Measurements from ENCODE around the gene RPA3. TPM values are rescaled to one million over a fixed set of nuclear protein-coding genes. Genes with fewer than 3 reads are reported as not detected.

Gene RPA3
- total and polyA plus RNA-seq, 2 donors from 2014 or later: 33.7 to 59.4 TPM

GRCh38 chr7:7750571-7751242, 32.3 kb upstream of the RPA3 start:
- Histone ChIP-seq H3K27me3 (ENCODE audit: control insufficient read depth, insufficient read depth, low read length) (no peaks in the 10 kb centered on the region), H3K9me3 (ENCODE audit: control insufficient read depth in 2 of 3, insufficient read depth in 1 of 3, low read length in 3 of 3) (no peaks in the 10 kb centered on the region), H3K27ac (ENCODE audit: low read depth in 2 of 2, low read length in 2 of 2) (no peak overlapping the region), H3K4me3 (ENCODE audit: low read length in 3 of 3) (no peak overlapping the region), H3K9ac (ENCODE audit: low read length in 3 of 3) (no peak overlapping the region), H3K36me3 (ENCODE audit: control insufficient read depth in 2 of 3, insufficient read depth in 3 of 3, low read length in 3 of 3) (no peaks in the 10 kb centered on the region), H3K4me1 (ENCODE audit: control insufficient read depth in 2 of 3, insufficient read depth in 2 of 3, low read depth in 1 of 3, low read length in 3 of 3) (peaks cover 0 to 5% (median 0%) of the 10 kb centered on the region in 3 donors)
- intact Hi-C loops (cut with DNase I): no loop called here
- TF ChIP-seq CTCF (IDR thresholded peaks at IDR 0.05; ENCODE audit: borderline replicate concordance, extremely low read depth, insufficient read depth): no peak
- FAIRE-seq: no peak
- DNase-seq: no peak

- H3K4me1 ChIP-seq (ENCODE audit: control insufficient read depth in 2 of 3, insufficient read depth in 2 of 3, low read depth in 1 of 3, low read length in 3 of 3): peaks cover 0 to 3% (median 0%) of the 10 kb centered on the region in 3 donors
- no peak for TF ChIP-seq CTCF (IDR thresholded peaks at IDR 0.05; ENCODE audit: borderline replicate concordance, extremely low read depth, insufficient read depth)
- no peak overlapping the region for H3K27ac ChIP-seq (ENCODE audit: low read depth in 2 of 2, low read length in 2 of 2)
- H3K4me3 ChIP-seq (ENCODE audit: low read length in 3 of 3): no peak overlapping the region
- DNase-seq: no peak
- H3K36me3 ChIP-seq (ENCODE audit: control insufficient read depth in 2 of 3, insufficient read depth in 3 of 3, low read length in 3 of 3): no peaks in the 10 kb centered on the region
- H3K9me3 ChIP-seq (ENCODE audit: control insufficient read depth in 2 of 3, insufficient read depth in 1 of 3, low read length in 3 of 3): no peaks in the 10 kb centered on the region
- intact Hi-C loops (cut with DNase I): no loop called here
- H3K9ac ChIP-seq (ENCODE audit: low read length in 3 of 3): no peak overlapping the region
- no peaks in the 10 kb centered on the region for H3K27me3 ChIP-seq (ENCODE audit: control insufficient read depth, insufficient read depth, low read length)
- no peak for FAIRE-seq
Observed at GRCh38 chr7:7746458-7746857, 28.1 kb upstream of the RPA3 start.

- no peak for TF ChIP-seq CTCF (IDR thresholded peaks at IDR 0.05; ENCODE audit: borderline replicate concordance, extremely low read depth, insufficient read depth)
- DNase-seq (no peak), FAIRE-seq (no peak)
- Histone ChIP-seq H3K36me3 (ENCODE audit: control insufficient read depth in 2 of 3, insufficient read depth in 3 of 3, low read length in 3 of 3) (no peaks in the 10 kb centered on the region), H3K27ac (ENCODE audit: low read depth in 2 of 2, low read length in 2 of 2) (no peak overlapping the region), H3K27me3 (ENCODE audit: control insufficient read depth, insufficient read depth, low read length) (no peaks in the 10 kb centered on the region), H3K9ac (ENCODE audit: low read length in 3 of 3) (no peak overlapping the region), H3K4me3 (ENCODE audit: low read length in 3 of 3) (no peak overlapping the region), H3K9me3 (ENCODE audit: control insufficient read depth in 2 of 3, insufficient read depth in 1 of 3, low read length in 3 of 3) (no peaks in the 10 kb centered on the region), H3K4me1 (ENCODE audit: control insufficient read depth in 2 of 3, insufficient read depth in 2 of 3, low read depth in 1 of 3, low read length in 3 of 3) (no peaks in the 10 kb centered on the region)
- intact Hi-C loops (cut with DNase I): no loop called here
Observed at GRCh38 chr7:7745966-7746365, 27.6 kb upstream of the RPA3 start.

GRCh38 chr7:7745258-7745657, 26.9 kb upstream of the RPA3 start:
- Histone ChIP-seq H3K4me3 (ENCODE audit: low read length in 3 of 3) (no peak overlapping the region), H3K4me1 (ENCODE audit: control insufficient read depth in 2 of 3, insufficient read depth in 2 of 3, low read depth in 1 of 3, low read length in 3 of 3) (no peaks in the 10 kb centered on the region), H3K9ac (ENCODE audit: low read length in 3 of 3) (no peak overlapping the region), H3K36me3 (ENCODE audit: control insufficient read depth in 2 of 3, insufficient read depth in 3 of 3, low read length in 3 of 3) (no peaks in the 10 kb centered on the region), H3K27me3 (ENCODE audit: control insufficient read depth, insufficient read depth, low read length) (no peaks in the 10 kb centered on the region), H3K9me3 (ENCODE audit: control insufficient read depth in 2 of 3, insufficient read depth in 1 of 3, low read length in 3 of 3) (no peaks in the 10 kb centered on the region), H3K27ac (ENCODE audit: low read depth in 2 of 2, low read length in 2 of 2) (no peak overlapping the region)
- TF ChIP-seq CTCF (IDR thresholded peaks at IDR 0.05; ENCODE audit: borderline replicate concordance, extremely low read depth, insufficient read depth): no peak
- DNase-seq: no peak
- FAIRE-seq: no peak
- intact Hi-C loops (cut with DNase I): no loop called here

All from kidney (tissue), 14 donors.